ENCODE data around the gene ESPN. TPM values are rescaled to one million over a fixed set of nuclear protein-coding genes. Genes with fewer than 3 reads are reported as not detected.

The ESPN gene
- total RNA-seq, 1 experiment from 2014 or later = 2.2 TPM

DNA sequence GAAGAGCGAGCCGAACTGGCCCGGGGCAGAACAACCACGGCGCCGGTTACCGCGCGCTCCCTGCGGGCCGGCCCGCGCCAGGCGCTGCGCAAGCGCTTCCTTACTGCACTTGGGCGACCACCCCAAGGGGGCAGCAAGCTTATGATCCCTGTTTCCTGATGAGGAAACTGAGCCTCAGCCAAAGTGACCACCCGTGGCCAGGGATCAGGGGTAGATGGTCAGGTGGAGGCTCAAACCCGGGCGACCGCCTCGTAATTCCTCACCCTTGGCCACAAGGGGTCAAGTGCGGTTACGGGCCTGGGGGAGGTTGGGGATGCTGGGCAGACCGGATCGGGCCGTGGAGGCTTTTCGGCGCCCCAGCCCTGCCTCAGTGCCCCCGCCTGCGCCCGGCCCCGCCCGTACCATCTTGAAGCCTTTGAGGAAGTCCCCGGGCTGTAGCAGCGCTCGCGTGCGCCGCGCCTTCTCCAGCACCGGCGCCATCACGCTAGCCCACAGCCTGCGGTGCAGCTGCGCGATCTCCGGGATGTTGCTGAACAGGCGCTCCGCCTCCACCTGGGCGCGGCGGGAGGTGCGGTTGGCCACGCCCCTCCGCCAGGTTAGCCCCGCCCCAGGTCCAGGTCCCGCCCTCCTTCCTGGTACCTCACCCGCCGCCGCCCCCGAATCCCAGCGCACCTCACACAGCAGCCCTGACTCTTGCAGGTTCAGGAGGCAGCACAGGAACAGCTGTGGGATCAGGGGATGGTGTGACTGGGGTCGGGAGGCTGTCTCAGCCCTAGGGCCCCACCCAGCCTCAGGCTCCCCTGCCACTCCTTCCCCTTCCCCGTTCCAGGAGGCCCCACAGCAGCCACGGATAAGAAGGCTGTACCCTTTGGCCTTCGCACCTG, 46.8 kb downstream of the ESPN start:
- Mint-ChIP-seq H3K9me3 (ENCODE audit: low read depth, unreplicated experiment) (no peaks in the 10 kb centered on the region), H3K4me3 (ENCODE audit: low read depth, unreplicated experiment) (peak overlapping the region; percentile 76), H3K36me3 (ENCODE audit: insufficient read depth, unreplicated experiment) (peaks cover 27% of the 10 kb centered on the region), H3K27me3 (ENCODE audit: unreplicated experiment) (no peaks in the 10 kb centered on the region), H3K27ac (ENCODE audit: unreplicated experiment) (peak overlapping the region; percentile 83), H3K4me1 (ENCODE audit: low read depth, unreplicated experiment) (peaks cover 10% of the 10 kb centered on the region)
- DNase-seq = peak; percentile 89
- no TSS peak for BruUV-seq (replicated peaks)
- CTCF ChIA-PET = interaction anchor here (0.9 to 1.8 kb wide), 3 partner anchors 12 to 223 kb away, joined by 3 to 4 read pairs (median 3); partner anchors contain the start of gene NOL9
- no peak for TF ChIP-seq CTCF (IDR thresholded peaks at IDR 0.05; ENCODE audit: unreplicated experiment)
- intact Hi-C loops (cut with micrococcal nuclease; ENCODE audit: unreplicated experiment) = no loop called here

GRCh38 chr1:6471970-6472368, 47.4 kb downstream of the ESPN start:
- Mint-ChIP-seq H3K36me3 (ENCODE audit: insufficient read depth, unreplicated experiment) (peaks cover 27% of the 10 kb centered on the region), H3K9me3 (ENCODE audit: low read depth, unreplicated experiment) (no peaks in the 10 kb centered on the region), H3K4me3 (ENCODE audit: low read depth, unreplicated experiment) (peak overlapping the region; percentile 76), H3K27ac (ENCODE audit: unreplicated experiment) (peak overlapping the region; percentile 83), H3K27me3 (ENCODE audit: unreplicated experiment) (no peaks in the 10 kb centered on the region), H3K4me1 (ENCODE audit: low read depth, unreplicated experiment) (peaks cover 10% of the 10 kb centered on the region)
- BruUV-seq (replicated peaks) = no TSS peak
- peak; percentile 80 for DNase-seq
- CTCF ChIA-PET = interaction anchor here (0.6 to 1.8 kb wide), 4 partner anchors 11 to 223 kb away, joined by 3 to 4 read pairs (median 3); partner anchors contain the start of gene NOL9
- intact Hi-C loops (cut with micrococcal nuclease; ENCODE audit: unreplicated experiment) = no loop called here
- TF ChIP-seq CTCF (IDR thresholded peaks at IDR 0.05; ENCODE audit: unreplicated experiment) = no peak

DNA sequence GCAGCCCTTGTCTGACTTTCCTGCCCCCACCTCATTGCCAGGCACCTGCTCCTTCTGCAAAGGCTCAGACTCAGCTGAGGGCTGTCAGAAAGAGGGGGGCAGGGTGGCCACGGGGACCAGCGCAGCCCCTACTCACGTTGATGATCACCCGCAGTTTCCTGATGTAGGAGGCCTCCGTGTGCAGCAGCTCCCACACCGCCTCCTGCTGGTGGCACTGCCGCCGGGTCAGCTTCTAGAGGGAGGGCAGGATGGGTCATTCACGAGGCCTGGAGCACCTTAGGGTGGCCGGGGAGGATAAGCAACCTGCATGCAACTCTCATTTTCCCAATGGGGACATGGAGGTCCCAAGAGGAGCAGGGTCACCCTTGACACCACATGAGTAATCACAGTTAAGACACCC, 47.8 kb downstream of the ESPN start:
- peak overlapping the region; percentile 83 for H3K27ac Mint-ChIP-seq (ENCODE audit: unreplicated experiment)
- peaks cover 26% of the 10 kb centered on the region for H3K36me3 Mint-ChIP-seq (ENCODE audit: insufficient read depth, unreplicated experiment)
- CTCF ChIA-PET = interaction anchor here (0.6 to 1.8 kb wide), 3 partner anchors 11 to 224 kb away, joined by 3 to 4 read pairs (median 3); no protein-coding TSS in a partner anchor
- intact Hi-C loops (cut with micrococcal nuclease; ENCODE audit: unreplicated experiment) = no loop called here
- H3K27me3 Mint-ChIP-seq (ENCODE audit: unreplicated experiment) = no peaks in the 10 kb centered on the region
- peak; percentile 28 for TF ChIP-seq CTCF (IDR thresholded peaks at IDR 0.05; ENCODE audit: unreplicated experiment)
- BruUV-seq (replicated peaks) = no TSS peak
- no peaks in the 10 kb centered on the region for H3K9me3 Mint-ChIP-seq (ENCODE audit: low read depth, unreplicated experiment)
- H3K4me3 Mint-ChIP-seq (ENCODE audit: low read depth, unreplicated experiment) = peak overlapping the region; percentile 76
- H3K4me1 Mint-ChIP-seq (ENCODE audit: low read depth, unreplicated experiment) = peaks cover 10% of the 10 kb centered on the region
- peak; percentile 54 for DNase-seq

- no TSS peak for BruUV-seq (replicated peaks)
- Mint-ChIP-seq H3K4me3 (ENCODE audit: low read depth, unreplicated experiment) (no peak overlapping the region), H3K27me3 (ENCODE audit: unreplicated experiment) (no peaks in the 10 kb centered on the region), H3K36me3 (ENCODE audit: insufficient read depth, unreplicated experiment) (peaks cover 23% of the 10 kb centered on the region), H3K4me1 (ENCODE audit: low read depth, unreplicated experiment) (peaks cover 10% of the 10 kb centered on the region), H3K9me3 (ENCODE audit: low read depth, unreplicated experiment) (no peaks in the 10 kb centered on the region), H3K27ac (ENCODE audit: unreplicated experiment) (no peak overlapping the region)
- no peak for TF ChIP-seq CTCF (IDR thresholded peaks at IDR 0.05; ENCODE audit: unreplicated experiment)
- intact Hi-C loops (cut with micrococcal nuclease; ENCODE audit: unreplicated experiment) = no loop called here
- CTCF ChIA-PET = interaction anchor here (1.8 kb wide), 1 partner anchor 10 kb away, joined by 4 read pairs; no protein-coding TSS in a partner anchor
- DNase-seq = no peak
Observed at GRCh38 chr1:6473156-6473555, 48.6 kb downstream of the ESPN start.

Measured in Calu3 (cell line).